Spleen (tissue), 13 donors: Measurements from ENCODE around the gene SUCNR1. TPM values are rescaled to one million over a fixed set of nuclear protein-coding genes. Genes with fewer than 3 reads are reported as not detected.

Source experiments
- DNase-seq: peaks from one replicate; pipeline ENCODE4 v3.0.0-alpha.2; 2020
- H3K27ac ChIP-seq, 8 donors: fragments of 200-600 bp; sonication (generic) in 7 of 8; 1 replicate in 4 of 8; 2 replicates in 4 of 8; pipeline versions ENCODE4 v1.5.0 to v1.8.0; 2016 to 2021; ENCODE audit warnings: inconsistent platforms in 4 of 8, mild to moderate bottlenecking in 4 of 8, moderate library complexity in 1 of 8
- H3K27me3 ChIP-seq, 7 donors: fragments of 200-600 bp; sonication (generic) in 6 of 7; replicated peaks in 1 of 7; 1 replicate in 4 of 7; 2 replicates in 3 of 7; pipeline versions ENCODE4 v1.5.0 to v1.8.0; 2016 to 2021; ENCODE audit warnings: inconsistent platforms in 3 of 7, mild to moderate bottlenecking in 1 of 7
- H3K36me3 ChIP-seq, 6 donors: fragments of 200-600 bp; sonication (generic) in 5 of 6; 1 replicate in 4 of 6; 2 replicates in 2 of 6; pipeline versions ENCODE4 v1.5.0 to v1.8.0; 2016 to 2021; ENCODE audit warnings: inconsistent platforms in 2 of 6
- H3K4me1 ChIP-seq, 6 donors: fragments of 200-600 bp; sonication (generic) in 5 of 6; 1 replicate in 3 of 6; 2 replicates in 3 of 6; pipeline versions ENCODE4 v1.5.0 to v1.8.0; 2016 to 2021; ENCODE audit warnings: inconsistent platforms in 3 of 6
- H3K4me3 ChIP-seq, 8 donors: fragments of 200-600 bp; sonication (generic) in 7 of 8; 1 replicate in 4 of 8; 2 replicates in 4 of 8; pipeline versions ENCODE4 v1.5.0 to v1.8.0; 2016 to 2021; ENCODE audit warnings: inconsistent platforms in 4 of 8, mild to moderate bottlenecking in 4 of 8, moderate library complexity in 2 of 8
- H3K9me3 ChIP-seq, 8 donors: fragments of 200-600 bp; sonication (generic) in 7 of 8; 1 replicate in 4 of 8; 2 replicates in 4 of 8; pipeline versions ENCODE4 v1.5.0 to v1.8.0; 2016 to 2021; ENCODE audit warnings: inconsistent platforms in 4 of 8
- CTCF ChIP-seq, 11 experiments: fragments of 200-600 bp in 7 of 11; fragments of 450-650 bp in 4 of 11; sonication (generic) in 4 of 11; IDR thresholded peaks in 8 of 11; conservative IDR thresholded peaks in 3 of 11; 1 replicate in 7 of 11; 2 replicates in 4 of 11; pipeline versions ENCODE4 v1.4.0 to v1.8.0; 2016 to 2021; ENCODE audit warnings: antibody characterized with exemption in 11 of 11, inconsistent platforms in 4 of 11, mild to moderate bottlenecking in 1 of 11
- POLR2A ChIP-seq, 3 donors: fragments of 450-650 bp; IDR thresholded peaks; one replicate each; pipeline ENCODE4 v1.5.1; 2017; ENCODE audit warnings: antibody characterized with exemption in 3 of 3, mild to moderate bottlenecking in 1 of 3
- POLR2AphosphoS5 ChIP-seq, 3 donors: sonication (generic); formaldehyde crosslinking; IDR thresholded peaks; one replicate each; pipeline ENCODE4 v1.5.1; 2017; ENCODE audit warnings: antibody characterized with exemption in 3 of 3
- WGBS, 5 donors: extraction: QIAGEN DNeasy Blood & Tissue Kit in 3 of 5; methylation state at CpG; one replicate each; pipeline versions ENCODE4 v1.1.5 to v1.1.7; 2013 to 2018; 5-methylcytosine and 5-hydroxymethylcytosine counted together
- intact Hi-C: fragments of 100-400 bp; cut with DNase I; formaldehyde crosslinking; loops from one replicate; pipeline ENCODE4 v1.15.0; 2023; ENCODE audit warnings: low total_unique reads
- long read RNA-seq, 2 donors: transcript quantifications; one replicate each; lab custom pipeline, GENCODE V29; 2026
- polyA plus RNA-seq, 3 donors: library from polyadenylated mRNA; stranded (reverse); fragments of 200-250 nt; gene quantifications; one replicate each; pipeline ENCODE4 v1.2.1, GENCODE V29; 2013
- total RNA-seq, 7 donors: library from RNA; depleted of rRNA in 3 of 7; stranded (reverse); fragments of >200 nt in 3 of 7; fragmentation: NEBNext Ultra II Directional in 4 of 7; extraction: Animal tissue kit (Norgen Biotek cat#: 25700) in 4 of 7; gene quantifications; one replicate each; pipeline versions ENCODE4 v1.1.0 to v1.2.1, GENCODE V29; 2016 to 2021
- donor health status: healthy with polysubstance abuse.
- donor health status: DM: no; HTN: no; CAD: no; lungs with moderate emphysema.
- donor health status: DM: no; HTN: no; CAD: no.
- donor health status: Bipolar disorder and iron deficiency.
- donor health status: healthy.
- donor health status: DM: no; HTN: no; CAD: no.
- donor health status: DM: yes; HTN: yes; CAD: no.

The SUCNR1 gene, protein sequence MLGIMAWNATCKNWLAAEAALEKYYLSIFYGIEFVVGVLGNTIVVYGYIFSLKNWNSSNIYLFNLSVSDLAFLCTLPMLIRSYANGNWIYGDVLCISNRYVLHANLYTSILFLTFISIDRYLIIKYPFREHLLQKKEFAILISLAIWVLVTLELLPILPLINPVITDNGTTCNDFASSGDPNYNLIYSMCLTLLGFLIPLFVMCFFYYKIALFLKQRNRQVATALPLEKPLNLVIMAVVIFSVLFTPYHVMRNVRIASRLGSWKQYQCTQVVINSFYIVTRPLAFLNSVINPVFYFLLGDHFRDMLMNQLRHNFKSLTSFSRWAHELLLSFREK
- 10 to 100 TPM in 5 of 7 donors, 1 to 10 TPM in 2; 6.5 to 21.5 (median 11.7) TPM for total RNA-seq
- polyA plus RNA-seq: under 1 TPM; 0.37 to 0.96 (median 0.65) TPM
- long read RNA-seq, donor 1, full-length matches to known transcripts: 10 of 10 reads
- long read RNA-seq, donor 1, partial matches to known transcripts: 0 of 10 reads
- long read RNA-seq, donor 1, other reads (novel, unspliced or antisense): 0 of 10 reads
- long read RNA-seq, donor 2: 0 reads

DNA sequence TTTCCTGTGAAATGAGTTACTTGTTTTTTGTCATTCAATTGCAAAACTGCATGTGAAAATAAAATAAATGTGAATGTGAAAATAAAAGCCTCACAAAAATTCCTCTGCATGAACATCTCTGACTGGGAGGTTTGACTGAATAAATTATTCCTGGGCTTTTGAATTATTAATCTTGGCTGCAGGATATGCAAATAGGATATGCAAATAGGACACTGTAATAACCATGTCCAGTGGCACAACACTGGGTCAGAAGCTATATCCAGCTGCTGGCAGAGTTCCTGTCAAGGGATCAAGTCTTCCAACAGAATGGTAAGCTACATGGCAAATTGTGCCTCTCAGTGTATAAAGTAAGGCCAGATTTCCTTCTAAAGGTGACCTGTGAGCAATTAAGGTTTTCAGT lies at the start of gene SUCNR1:
TSS of gene SUCNR1 (plus strand) at position 246 of the 400 bp plus-strand sequence. CDS start 6,250 bp downstream, outside the sequence.
- peak in 1 of 3 donors; percentile 63 for TF ChIP-seq POLR2AphosphoS5 (IDR thresholded peaks at IDR 0.05)
- peak in 1 of 3 donors; percentile 24 for TF ChIP-seq POLR2A (IDR thresholded peaks at IDR 0.05)
- TF ChIP-seq CTCF (IDR thresholded peaks at IDR 0.05 in 8 of 11, conservative IDR thresholded peaks at IDR 0.05 in 3 of 11): no peak
- no peaks in the 10 kb centered on the region for H3K36me3 ChIP-seq
- H3K27ac ChIP-seq: peak within 1 kb of the TSS in 7 of 8 donors; percentile 14 to 80 (median 75)
- peaks cover 0 to 60% (median 20%) of the 10 kb centered on the region in 6 donors for H3K4me1 ChIP-seq
- no peak for DNase-seq
- H3K9me3 ChIP-seq: no peaks in the 10 kb centered on the region
- no peaks in the 10 kb centered on the region for H3K27me3 ChIP-seq
- peak within 1 kb of the TSS in 1 of 8 donors; percentile 33 for H3K4me3 ChIP-seq
- intact Hi-C loops: no loop called here

- TF ChIP-seq CTCF (IDR thresholded peaks at IDR 0.05 in 8 of 11, conservative IDR thresholded peaks at IDR 0.05 in 3 of 11) (no peak), POLR2A (IDR thresholded peaks at IDR 0.05) (no peak), POLR2AphosphoS5 (IDR thresholded peaks at IDR 0.05) (no peak)
- H3K9me3 ChIP-seq: no peaks in the 10 kb centered on the region
- intact Hi-C loops: no loop called here
- H3K27me3 ChIP-seq: no peaks in the 10 kb centered on the region
- DNase-seq: no peak
- H3K4me1 ChIP-seq: no peaks in the 10 kb centered on the region
- no peak overlapping the region for H3K4me3 ChIP-seq
- no peak overlapping the region for H3K27ac ChIP-seq
- WGBS, 5 donors: 80 to 88% (median 85%) methylated on average over 3 of the region's 3 CpGs
- no peaks in the 10 kb centered on the region for H3K36me3 ChIP-seq
Measured at GRCh38 chr3:151827816-151828215, 45.6 kb upstream of the SUCNR1 start.

DNA sequence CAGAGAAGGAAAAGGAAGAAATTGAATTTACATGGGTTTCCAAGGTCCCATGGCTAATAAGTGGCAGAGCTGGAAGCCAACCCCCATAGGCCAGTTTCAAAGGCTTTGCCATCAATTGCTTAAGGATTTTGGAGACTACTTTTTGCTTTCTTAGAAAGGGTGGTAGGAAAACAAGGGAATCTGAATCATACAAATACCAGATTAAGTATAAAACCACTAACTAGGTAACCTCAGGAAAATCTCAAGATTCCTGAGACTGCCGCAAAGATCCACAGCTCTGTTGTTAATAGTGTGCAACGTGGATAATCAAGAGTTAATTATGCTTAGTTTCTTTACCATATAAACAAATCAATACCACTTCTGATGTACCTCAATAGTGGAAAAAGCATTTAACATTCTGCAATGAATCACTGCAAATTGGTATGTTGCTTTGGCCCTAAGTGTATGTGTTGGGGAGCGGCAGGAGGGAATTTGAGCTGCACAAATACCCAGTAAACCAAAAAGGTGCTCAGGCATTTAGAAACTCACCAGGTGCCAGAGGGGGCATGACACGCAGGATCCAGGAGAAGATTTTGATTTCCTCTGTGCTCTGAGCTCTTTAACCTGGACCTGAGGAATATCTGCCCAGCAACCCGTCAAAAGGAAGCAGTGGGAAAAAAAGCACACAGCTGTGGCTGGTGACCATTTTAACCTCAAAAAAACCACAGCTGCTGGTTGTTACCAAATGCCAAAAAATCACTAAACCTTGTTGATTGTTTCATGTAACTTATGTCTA lies 37.5 kb upstream of the SUCNR1 start:
- Histone ChIP-seq H3K27me3 (peaks cover 0 to 11% (median 0%) of the 10 kb centered on the region in 7 donors), H3K4me1 (peaks cover 0 to 24% (median 6%) of the 10 kb centered on the region in 6 donors), H3K36me3 (no peaks in the 10 kb centered on the region), H3K4me3 (no peak overlapping the region), H3K9me3 (no peaks in the 10 kb centered on the region), H3K27ac (peak overlapping the region in 2 of 8 donors; percentile 6 to 38)
- TF ChIP-seq CTCF (IDR thresholded peaks at IDR 0.05 in 8 of 11, conservative IDR thresholded peaks at IDR 0.05 in 3 of 11) (no peak), POLR2A (IDR thresholded peaks at IDR 0.05) (no peak), POLR2AphosphoS5 (IDR thresholded peaks at IDR 0.05) (no peak)
- 55 to 61% (median 58%) methylated on average over 5 of the region's 5 CpGs for WGBS, 5 donors
- DNase-seq: no peak
- intact Hi-C loops: no loop called here
